ENCODE data around the gene EXOC4. TPM values are rescaled to one million over a fixed set of nuclear protein-coding genes. Genes with fewer than 3 reads are reported as not detected.

The EXOC4 gene
- total and polyA plus RNA-seq, 7 experiments from 2014 or later, result 44.1 to 106 (median 74.2) TPM

DNA sequence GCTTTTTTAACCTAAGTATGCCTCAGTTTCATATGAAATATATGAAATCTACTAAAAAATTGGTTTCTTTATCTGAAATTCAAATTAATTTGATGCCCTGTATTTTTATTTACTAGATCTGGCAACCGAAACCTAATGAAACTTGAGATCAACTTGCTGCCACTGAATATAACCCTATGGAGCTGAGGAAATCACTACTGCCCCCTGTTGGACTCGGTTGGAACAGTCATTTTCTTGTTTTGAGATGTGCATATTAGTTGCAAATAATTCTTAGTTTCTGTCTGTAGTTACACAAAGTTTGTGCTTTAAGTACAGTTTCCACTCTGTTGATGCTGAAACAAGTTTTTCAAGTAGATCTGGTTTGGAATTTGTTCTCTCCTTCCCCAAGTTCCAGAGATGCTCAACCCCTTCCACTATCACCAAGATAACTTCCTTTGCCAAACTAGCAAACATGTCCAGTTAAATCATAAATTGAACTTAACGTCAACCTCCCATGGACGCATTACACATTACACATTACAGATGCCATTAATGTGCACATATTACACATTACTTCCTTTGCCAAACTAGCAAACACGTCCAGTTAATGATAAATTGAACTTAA lies 22.2 kb upstream of the EXOC4 start:
- ChIA-PET POLR2A (no interaction called here), CTCF (interaction anchor here (1.0 kb wide), 1 partner anchor 22 kb away, joined by 3 read pairs; no protein-coding TSS in a partner anchor)
- no peak overlapping the region for H3K4me3 ChIP-seq (ENCODE audit: low read length)
- ATAC-seq (peak; percentile 57), DNase-seq (peak in 7 of 9 donors; percentile 13 to 45 (median 40))
- H3K4me3 Mint-ChIP-seq, result no peak overlapping the region
- no peaks in the 10 kb centered on the region for H3K36me3 Mint-ChIP-seq
- no peaks in the 10 kb centered on the region for H3K36me3 ChIP-seq (ENCODE audit: control insufficient read depth in 2 of 3, insufficient read depth in 3 of 3, low read length in 3 of 3)
- no peaks in the 10 kb centered on the region for H3K9me3 ChIP-seq (ENCODE audit: control insufficient read depth in 2 of 3, low read length in 3 of 3)
- H3K9me3 Mint-ChIP-seq, result peaks cover 0 to 2% (median 0%) of the 10 kb centered on the region in 11 donors
- H3K4me1 ChIP-seq (ENCODE audit: control insufficient read depth in 2 of 2, insufficient read depth in 2 of 2, low read length in 2 of 2), result no peaks in the 10 kb centered on the region
- intact Hi-C loops (cut with micrococcal nuclease), result loop anchor here (1.0 to 5.0 kb wide), 3 partner anchors 836 to 1097 kb away; no protein-coding TSS in a partner anchor
- no peaks in the 10 kb centered on the region for H3K27me3 ChIP-seq (ENCODE audit: control insufficient read depth in 2 of 2, insufficient read depth in 2 of 2, low read length in 2 of 2)
- peaks cover 0 to 18% (median 0%) of the 10 kb centered on the region in 5 donors for H3K27me3 Mint-ChIP-seq
- no peak overlapping the region for H3K27ac Mint-ChIP-seq
- H3K4me1 Mint-ChIP-seq, result no peaks in the 10 kb centered on the region
- H3K27ac ChIP-seq (ENCODE audit: low read depth, low read length), result no peak overlapping the region

- H3K36me3 Mint-ChIP-seq, result no peaks in the 10 kb centered on the region
- DNase-seq (no peak), ATAC-seq (no peak)
- Histone ChIP-seq H3K36me3 (ENCODE audit: control insufficient read depth in 2 of 3, insufficient read depth in 3 of 3, low read length in 3 of 3) (no peaks in the 10 kb centered on the region), H3K27me3 (ENCODE audit: control insufficient read depth in 2 of 2, insufficient read depth in 2 of 2, low read length in 2 of 2) (no peaks in the 10 kb centered on the region), H3K4me3 (ENCODE audit: low read length) (no peak overlapping the region), H3K27ac (ENCODE audit: low read depth, low read length) (no peak overlapping the region), H3K9me3 (ENCODE audit: control insufficient read depth in 2 of 3, low read length in 3 of 3) (no peaks in the 10 kb centered on the region), H3K4me1 (ENCODE audit: control insufficient read depth in 2 of 2, insufficient read depth in 2 of 2, low read length in 2 of 2) (no peaks in the 10 kb centered on the region)
- H3K27me3 Mint-ChIP-seq, result peaks cover 0 to 20% (median 0%) of the 10 kb centered on the region in 5 donors
- H3K27ac Mint-ChIP-seq, result no peak overlapping the region
- ChIA-PET CTCF (no interaction called here), POLR2A (no interaction called here)
- H3K4me3 Mint-ChIP-seq, result no peak overlapping the region
- H3K4me1 Mint-ChIP-seq, result no peaks in the 10 kb centered on the region
- no peaks in the 10 kb centered on the region for H3K9me3 Mint-ChIP-seq
- intact Hi-C loops (cut with micrococcal nuclease), result loop anchor here in 1 of 2 donors (5.0 kb wide), 1 partner anchor 1094 kb away; no protein-coding TSS in a partner anchor
These were observed 19.7 kb upstream of the EXOC4 start for GRCh38 chr7:133233142-133233541.

- H3K36me3 Mint-ChIP-seq, result no peaks in the 10 kb centered on the region
- ATAC-seq (no peak), DNase-seq (no peak)
- CTCF ChIA-PET, result interaction anchor here (0.6 kb wide), 2 partner anchors 37 to 613 kb away, joined by 3 read pairs; no protein-coding TSS in a partner anchor
- H3K4me1 ChIP-seq (ENCODE audit: control insufficient read depth in 2 of 2, insufficient read depth in 2 of 2, low read length in 2 of 2), result no peaks in the 10 kb centered on the region
- intact Hi-C loops (cut with micrococcal nuclease), result loop anchor here in 1 of 2 donors (5.0 kb wide), 1 partner anchor 1092 kb away; no protein-coding TSS in a partner anchor
- H3K4me3 ChIP-seq (ENCODE audit: low read length), result no peak overlapping the region
- H3K27ac Mint-ChIP-seq, result no peak overlapping the region
- H3K27me3 Mint-ChIP-seq, result peaks cover 0 to 20% (median 7%) of the 10 kb centered on the region in 5 donors
- no peaks in the 10 kb centered on the region for H3K9me3 ChIP-seq (ENCODE audit: control insufficient read depth in 2 of 3, low read length in 3 of 3)
- no peak overlapping the region for H3K27ac ChIP-seq (ENCODE audit: low read depth, low read length)
- no peak overlapping the region for H3K4me3 Mint-ChIP-seq
- no peaks in the 10 kb centered on the region for H3K36me3 ChIP-seq (ENCODE audit: control insufficient read depth in 2 of 3, insufficient read depth in 3 of 3, low read length in 3 of 3)
- H3K4me1 Mint-ChIP-seq, result no peaks in the 10 kb centered on the region
- POLR2A ChIA-PET, result no interaction called here
- H3K9me3 Mint-ChIP-seq, result no peaks in the 10 kb centered on the region
- no peaks in the 10 kb centered on the region for H3K27me3 ChIP-seq (ENCODE audit: control insufficient read depth in 2 of 2, insufficient read depth in 2 of 2, low read length in 2 of 2)
These were observed 17.7 kb upstream of the EXOC4 start for GRCh38 chr7:133234961-133235875.

DNA sequence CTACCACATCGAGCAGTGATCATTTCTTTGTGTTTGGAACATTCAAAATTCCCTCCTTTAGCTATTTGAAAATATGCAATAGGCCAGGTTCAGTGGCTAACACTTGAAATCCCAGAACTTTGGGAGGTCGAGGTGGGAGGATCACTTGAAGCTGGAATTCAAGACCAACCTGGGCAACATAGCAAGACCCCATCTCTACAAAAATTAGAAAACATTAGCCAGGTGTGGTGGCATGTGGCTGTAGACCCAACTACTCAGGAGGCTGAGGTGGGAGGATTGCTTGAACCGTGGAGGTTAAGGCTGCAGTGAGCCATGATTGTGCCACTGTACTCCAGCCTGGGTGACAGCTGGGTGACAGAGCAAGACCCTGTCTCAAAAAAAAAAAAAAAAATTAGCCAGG lies 15.3 kb upstream of the EXOC4 start:
- Mint-ChIP-seq H3K4me3 (no peak overlapping the region), H3K27ac (no peak overlapping the region), H3K4me1 (no peaks in the 10 kb centered on the region), H3K36me3 (no peaks in the 10 kb centered on the region), H3K27me3 (peaks cover 5 to 22% (median 14%) of the 10 kb centered on the region in 5 donors), H3K9me3 (no peaks in the 10 kb centered on the region)
- Histone ChIP-seq H3K9me3 (ENCODE audit: control insufficient read depth in 2 of 3, low read length in 3 of 3) (no peaks in the 10 kb centered on the region), H3K36me3 (ENCODE audit: control insufficient read depth in 2 of 3, insufficient read depth in 3 of 3, low read length in 3 of 3) (no peaks in the 10 kb centered on the region), H3K27me3 (ENCODE audit: control insufficient read depth in 2 of 2, insufficient read depth in 2 of 2, low read length in 2 of 2) (no peaks in the 10 kb centered on the region), H3K4me3 (ENCODE audit: low read length) (no peak overlapping the region), H3K4me1 (ENCODE audit: control insufficient read depth in 2 of 2, insufficient read depth in 2 of 2, low read length in 2 of 2) (no peaks in the 10 kb centered on the region), H3K27ac (ENCODE audit: low read depth, low read length) (no peak overlapping the region)
- ATAC-seq (no peak), DNase-seq (no peak)
- intact Hi-C loops (cut with micrococcal nuclease), result no loop called here
- ChIA-PET POLR2A (no interaction called here), CTCF (interaction anchor here (0.6 kb wide), 1 partner anchor 15 kb away, joined by 3 read pairs; no protein-coding TSS in a partner anchor)

- Mint-ChIP-seq H3K27ac (no peak overlapping the region), H3K4me3 (no peak overlapping the region), H3K36me3 (no peaks in the 10 kb centered on the region), H3K4me1 (no peaks in the 10 kb centered on the region), H3K27me3 (peaks cover 11 to 26% (median 16%) of the 10 kb centered on the region in 5 donors), H3K9me3 (no peaks in the 10 kb centered on the region)
- Histone ChIP-seq H3K9me3 (ENCODE audit: control insufficient read depth in 2 of 3, low read length in 3 of 3) (no peaks in the 10 kb centered on the region), H3K4me3 (ENCODE audit: low read length) (no peak overlapping the region), H3K36me3 (ENCODE audit: control insufficient read depth in 2 of 3, insufficient read depth in 3 of 3, low read length in 3 of 3) (no peaks in the 10 kb centered on the region), H3K27me3 (ENCODE audit: control insufficient read depth in 2 of 2, insufficient read depth in 2 of 2, low read length in 2 of 2) (no peaks in the 10 kb centered on the region), H3K27ac (ENCODE audit: low read depth, low read length) (no peak overlapping the region), H3K4me1 (ENCODE audit: control insufficient read depth in 2 of 2, insufficient read depth in 2 of 2, low read length in 2 of 2) (no peaks in the 10 kb centered on the region)
- CTCF ChIA-PET, result no interaction called here
- DNase-seq (no peak), ATAC-seq (no peak)
- intact Hi-C loops (cut with micrococcal nuclease), result no loop called here
- POLR2A ChIA-PET, result no interaction called here
These were observed 12.6 kb upstream of the EXOC4 start for GRCh38 chr7:133240302-133240701.

DNA sequence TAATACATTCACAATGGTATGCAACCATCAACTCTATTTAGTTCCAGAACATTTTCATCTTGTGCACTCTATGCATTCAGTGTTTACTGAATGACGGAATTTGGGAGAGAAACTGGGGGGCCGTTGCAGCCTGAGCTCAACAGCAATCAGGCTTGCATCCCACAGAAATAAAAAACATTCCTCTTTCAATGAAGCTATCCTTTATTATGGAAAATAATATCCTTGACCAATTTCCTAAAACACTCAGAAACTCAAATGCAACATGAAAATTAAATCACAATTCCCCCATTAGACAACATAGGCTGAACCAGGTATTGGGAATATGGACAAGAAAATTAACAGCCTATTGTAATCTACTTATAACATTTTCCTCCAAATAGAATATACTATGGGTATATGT lies 6.3 kb upstream of the EXOC4 start:
- Histone ChIP-seq H3K4me1 (ENCODE audit: control insufficient read depth in 2 of 2, insufficient read depth in 2 of 2, low read length in 2 of 2) (no peaks in the 10 kb centered on the region), H3K4me3 (ENCODE audit: low read length) (no peak overlapping the region), H3K9me3 (ENCODE audit: control insufficient read depth in 2 of 3, low read length in 3 of 3) (no peaks in the 10 kb centered on the region), H3K27me3 (ENCODE audit: control insufficient read depth in 2 of 2, insufficient read depth in 2 of 2, low read length in 2 of 2) (no peaks in the 10 kb centered on the region), H3K27ac (ENCODE audit: low read depth, low read length) (no peak overlapping the region), H3K36me3 (ENCODE audit: control insufficient read depth in 2 of 3, insufficient read depth in 3 of 3, low read length in 3 of 3) (no peaks in the 10 kb centered on the region)
- Mint-ChIP-seq H3K27me3 (peaks cover 7 to 22% (median 11%) of the 10 kb centered on the region in 5 donors), H3K4me1 (no peaks in the 10 kb centered on the region), H3K27ac (no peak overlapping the region), H3K9me3 (peaks cover 0 to 5% (median 0%) of the 10 kb centered on the region in 11 donors), H3K36me3 (no peaks in the 10 kb centered on the region), H3K4me3 (no peak overlapping the region)
- intact Hi-C loops (cut with micrococcal nuclease), result no loop called here
- CTCF ChIA-PET, result interaction anchor here (1.0 kb wide), 1 partner anchor 14 kb away, joined by 5 read pairs; no protein-coding TSS in a partner anchor
- ATAC-seq (no peak), DNase-seq (no peak)
- POLR2A ChIA-PET, result no interaction called here

Measured in naive thymus-derived CD4-positive, alpha-beta T cell (primary cell).